NOMO-1 treated with DMSO at 0.1 percent for 48 hours (cell line): ENCODE results near the gene ABHD8.

Experiments used
- DNase-seq: peaks from one replicate; lab custom pipeline; 2025; ENCODE audit not compliant: unreplicated experiment; lab: John Stamatoyannopoulos, UW

Gene ABHD8

DNA sequence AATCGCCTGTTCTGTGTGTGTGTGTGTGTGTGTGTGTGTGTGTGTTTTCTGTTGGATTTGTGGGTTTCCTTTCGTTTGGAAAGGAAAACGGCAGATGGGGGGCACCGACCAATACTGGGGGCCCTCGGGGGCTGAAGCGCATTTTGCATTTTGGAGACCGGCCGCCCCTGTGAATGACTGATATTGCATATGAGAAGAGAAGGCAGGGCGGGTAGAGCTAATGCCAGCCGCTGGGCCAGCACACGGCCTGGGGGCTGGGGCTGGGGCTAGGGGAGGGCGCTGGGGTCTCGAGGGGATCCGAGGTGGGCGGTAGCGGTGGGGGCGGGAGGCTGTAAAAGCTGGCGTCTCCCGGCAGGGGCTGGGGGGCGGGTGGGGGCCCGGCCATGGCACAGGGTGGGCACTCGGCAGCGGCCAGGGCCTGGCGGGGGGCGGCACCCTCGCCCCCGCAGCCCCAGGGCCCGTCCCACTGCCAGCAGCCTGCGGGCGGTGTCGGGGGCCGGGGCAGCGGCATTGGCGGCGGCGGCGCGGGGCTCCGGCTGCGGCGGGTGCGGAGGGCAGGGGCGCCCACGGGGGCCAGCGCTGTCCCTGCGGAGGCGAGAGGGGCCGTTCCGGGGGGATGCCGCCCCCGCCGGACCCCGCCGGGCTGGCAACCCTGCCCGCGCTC lies 20.2 kb upstream of the ABHD8 start:
- no peak for DNase-seq

DNA sequence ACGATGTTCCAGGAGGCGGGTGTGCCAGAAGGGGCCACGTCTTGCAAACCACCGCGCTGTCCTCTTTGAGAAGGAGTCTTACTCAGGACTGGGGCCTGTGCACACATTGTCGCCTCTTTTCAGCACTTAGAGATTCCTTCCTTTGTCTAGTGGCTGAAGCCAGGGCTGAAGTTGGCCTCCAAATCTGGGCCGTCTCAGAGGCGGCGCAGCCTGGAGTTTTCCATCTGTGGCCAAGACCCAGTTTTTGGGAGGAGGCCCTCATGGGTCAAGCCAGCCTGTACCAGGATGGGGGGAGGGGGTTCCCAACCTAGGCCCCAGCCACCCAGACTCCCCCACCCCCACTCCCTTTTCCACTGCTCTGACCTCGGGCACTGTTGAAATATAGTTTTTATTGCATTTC lies 19.6 kb upstream of the ABHD8 start:
- DNase-seq, result no peak

DNA sequence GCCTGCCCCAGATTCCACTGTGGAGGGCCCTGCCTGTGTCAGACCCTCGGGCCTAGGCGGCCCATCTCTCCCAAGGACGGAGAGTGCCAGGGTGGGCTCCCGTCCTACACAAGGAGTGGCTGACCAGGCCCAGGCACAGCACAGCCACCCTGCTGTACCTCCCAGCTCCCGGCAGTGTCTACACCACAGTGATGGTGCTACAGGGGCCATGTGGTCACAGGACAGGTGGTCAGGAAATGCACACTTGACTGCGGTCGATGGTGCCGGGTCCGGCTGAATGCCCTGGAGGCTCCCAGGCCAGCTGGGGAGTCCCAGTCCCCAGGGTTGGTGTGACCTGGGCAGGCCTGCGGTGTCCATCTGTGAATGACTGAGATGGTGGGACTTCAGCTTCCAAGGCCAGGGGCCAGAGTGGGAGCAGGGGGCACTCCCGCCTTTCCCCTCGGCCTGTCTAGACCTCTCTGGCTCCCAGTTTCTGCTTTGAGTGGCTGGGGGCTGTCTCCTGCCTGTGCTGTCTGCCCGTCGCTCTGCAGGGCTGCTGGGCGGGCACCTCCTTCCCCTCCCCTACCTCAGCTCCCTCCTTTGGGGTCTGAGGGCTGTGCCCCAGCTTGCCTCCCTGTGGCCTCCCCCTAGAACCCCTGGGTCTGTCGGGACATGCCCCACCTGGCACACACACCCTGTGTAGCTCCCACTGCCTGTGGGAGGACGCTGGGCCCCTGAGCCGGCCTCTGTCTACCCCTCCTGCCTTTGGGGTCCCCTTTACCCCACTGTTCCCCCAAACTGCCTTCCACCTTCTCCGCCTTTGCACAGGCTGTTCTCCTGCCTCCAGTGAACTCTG lies 18.6 kb upstream of the ABHD8 start:
- DNase-seq, result no peak

DNA sequence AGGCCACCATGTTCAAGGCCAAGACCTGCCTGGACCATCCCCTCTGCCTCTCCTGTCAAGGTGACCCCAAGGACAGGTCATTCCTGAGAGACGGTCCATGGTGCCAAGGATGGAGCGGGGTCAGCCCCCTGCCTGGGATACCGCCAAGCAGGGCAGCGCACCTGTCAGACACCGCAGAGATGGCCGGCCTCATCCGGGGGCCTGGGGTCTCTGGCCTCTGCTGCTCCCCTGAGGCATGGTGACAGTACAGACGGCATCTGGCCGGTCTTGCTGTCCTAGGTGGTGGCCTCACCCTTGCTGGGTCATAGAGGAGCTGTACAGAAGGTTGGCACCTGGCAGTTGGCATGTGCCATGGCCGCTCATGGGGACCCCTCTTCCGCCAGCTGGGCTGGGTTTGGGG lies 17.2 kb upstream of the ABHD8 start:
- DNase-seq, result no peak

DNA sequence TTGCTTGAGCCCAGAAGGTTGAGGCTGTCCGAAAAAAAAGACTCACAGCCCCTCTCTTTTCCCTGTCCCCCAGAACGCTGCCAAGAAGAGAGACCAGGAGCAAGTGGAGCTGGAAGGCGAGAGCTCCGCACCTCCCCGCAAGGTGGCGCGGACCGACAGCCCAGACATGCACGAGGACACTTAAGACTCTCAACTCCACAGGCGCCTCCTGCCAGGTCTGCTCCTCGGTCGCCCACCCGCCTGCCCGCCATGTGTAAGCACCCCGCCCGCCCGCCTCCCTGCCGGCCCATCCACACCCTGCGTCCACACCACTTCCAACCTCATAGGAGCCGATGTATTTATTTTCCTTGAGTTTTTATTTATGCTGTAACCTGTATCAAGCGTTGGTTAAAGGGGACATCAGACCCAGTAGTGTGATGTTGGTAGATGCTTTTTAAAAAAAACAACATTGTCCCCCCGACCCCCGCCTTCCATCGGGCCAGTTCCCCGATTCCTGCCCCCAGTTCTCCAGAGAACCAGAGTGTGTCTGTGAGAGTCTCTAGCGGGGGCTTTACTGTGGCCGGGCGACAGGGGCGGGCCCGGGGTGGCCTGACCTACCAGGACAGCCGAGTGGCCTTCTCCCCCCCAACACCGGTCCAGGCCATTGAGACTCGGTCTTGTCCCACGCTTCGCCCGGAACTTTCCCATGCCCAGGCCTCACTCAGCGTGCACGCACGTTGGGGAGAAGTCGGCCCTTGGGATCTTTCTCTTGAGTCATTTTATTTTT lies 16.4 kb upstream of the ABHD8 start:
- no peak for DNase-seq

DNA sequence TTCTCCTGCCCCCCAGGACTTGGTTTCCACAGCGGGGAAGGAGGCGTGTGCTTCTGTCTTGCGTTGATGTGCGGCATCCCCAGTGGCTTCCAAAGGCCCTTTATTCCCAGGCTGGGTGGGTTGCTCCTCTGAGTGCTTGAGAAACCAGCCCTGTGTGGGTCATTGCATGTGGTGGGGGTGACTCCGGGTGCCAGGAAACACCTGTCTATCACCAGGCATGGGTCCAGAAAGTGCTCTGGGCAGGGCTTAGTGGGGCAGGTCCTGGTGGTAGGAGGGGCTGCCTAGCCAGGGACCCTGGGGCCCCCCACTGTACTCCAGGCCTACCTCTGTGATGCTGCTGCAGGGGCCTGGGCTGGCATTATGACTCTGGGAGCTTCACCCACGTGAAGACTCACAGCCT lies 15.7 kb upstream of the ABHD8 start:
- no peak for DNase-seq

DNA sequence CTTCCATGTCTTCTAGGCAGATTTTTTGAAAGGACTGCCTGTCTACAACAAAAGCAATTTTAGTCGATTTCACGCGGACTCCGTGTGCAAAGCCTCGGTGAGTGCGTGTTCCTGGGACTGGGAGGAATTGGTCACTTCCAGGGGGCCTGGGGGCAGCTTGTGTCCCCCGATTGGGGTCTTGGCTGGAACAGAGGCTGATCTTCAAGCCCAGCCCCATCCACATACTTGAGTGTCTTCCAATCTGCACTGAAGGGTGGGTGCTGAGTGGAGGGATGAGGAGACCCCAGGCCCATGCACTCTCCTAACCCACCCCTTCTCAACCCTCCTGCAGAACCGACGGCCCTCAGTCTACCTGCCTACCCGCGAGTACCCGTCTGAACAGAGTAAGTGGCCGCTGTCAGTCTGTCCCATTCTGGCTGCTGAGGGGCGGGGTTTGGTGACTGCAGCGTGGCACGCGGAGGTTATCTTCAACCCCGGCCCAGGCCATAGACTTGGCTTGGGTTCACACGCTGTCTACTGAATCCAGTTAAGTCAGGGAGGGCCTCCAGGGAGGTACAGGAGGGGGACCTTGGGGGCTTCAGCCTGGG lies 10.9 kb upstream of the ABHD8 start:
- DNase-seq, result no peak

DNA sequence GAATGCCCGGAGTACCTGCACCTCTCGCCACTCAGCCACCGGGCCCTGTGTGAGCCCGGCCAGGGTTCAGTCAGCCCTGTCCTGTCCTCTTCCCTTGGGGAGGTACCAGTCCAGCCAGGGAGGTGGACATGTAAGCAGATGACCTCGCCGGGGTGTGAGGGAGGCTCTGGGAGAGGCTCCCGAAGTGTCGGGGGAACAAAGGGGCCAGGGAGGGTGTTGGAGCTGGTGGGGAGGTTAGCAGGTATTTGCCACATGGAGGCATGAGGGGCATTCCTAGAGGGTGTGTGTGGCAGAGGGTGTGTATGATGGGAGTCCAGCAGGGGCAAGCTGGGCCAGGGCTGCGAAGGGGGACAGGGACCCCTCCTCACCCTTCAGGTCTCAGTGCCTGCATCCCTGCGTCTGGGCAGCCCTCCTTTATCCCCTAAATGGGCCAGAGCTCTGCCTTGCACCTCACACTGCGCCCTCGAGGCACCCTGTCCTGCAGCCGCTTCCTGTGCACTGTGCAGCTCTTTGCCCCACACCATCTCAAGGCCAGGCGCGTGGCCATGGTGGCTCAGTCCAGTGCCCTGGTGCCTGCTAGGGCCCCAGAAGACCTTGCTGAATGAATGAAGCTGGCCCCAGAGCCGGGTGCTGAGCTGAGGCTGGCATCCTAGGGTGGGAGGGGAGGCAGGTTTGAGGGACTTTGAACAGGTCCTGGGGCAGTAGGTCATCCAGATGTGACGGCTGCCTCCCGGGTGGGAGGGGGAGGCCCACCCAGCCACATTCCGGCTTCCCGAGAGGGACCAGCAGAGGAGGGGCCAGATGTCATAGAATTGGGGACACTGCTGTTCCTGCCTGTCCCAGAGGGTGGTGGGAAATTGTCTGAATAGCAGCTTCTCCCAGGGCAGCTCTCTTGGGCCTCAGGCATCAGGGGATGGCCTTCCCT lies 9.2 kb upstream of the ABHD8 start:
- no peak for DNase-seq

DNA sequence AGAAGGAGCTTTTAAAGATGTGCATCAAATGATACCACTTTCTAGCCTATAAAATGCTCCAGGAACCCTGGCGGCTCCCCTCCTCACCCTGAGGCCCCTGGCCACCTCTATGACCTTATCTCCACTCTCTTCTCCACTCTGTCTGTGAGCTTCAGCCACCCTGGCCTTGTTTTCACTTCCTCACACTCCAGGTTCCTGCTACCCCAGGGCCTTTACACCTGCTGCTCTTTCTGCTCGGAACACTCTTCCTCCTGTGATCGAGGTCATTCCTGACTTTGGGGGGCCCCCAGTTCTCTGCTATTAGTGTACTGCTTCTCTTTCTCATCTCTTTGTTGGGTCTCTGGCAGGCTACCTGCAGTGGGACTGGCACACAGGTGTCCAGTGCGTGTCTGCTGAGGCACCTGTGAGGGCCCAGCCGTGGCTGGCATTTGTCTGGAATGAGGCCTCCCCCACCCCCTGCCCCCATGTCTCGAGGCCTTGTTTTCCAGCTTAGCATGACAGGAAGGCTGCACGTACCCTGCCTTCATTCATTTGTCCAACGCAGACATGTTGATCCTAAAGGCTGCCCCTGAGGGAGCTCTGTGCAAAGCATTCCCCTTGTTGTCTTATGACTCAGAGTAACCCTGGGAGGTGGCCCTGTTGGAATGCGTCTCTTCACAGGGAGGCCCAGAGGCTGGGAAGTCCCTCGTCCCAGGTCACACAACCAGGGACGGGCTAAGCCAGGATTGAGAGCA lies 8.4 kb upstream of the ABHD8 start:
- no peak for DNase-seq

DNA sequence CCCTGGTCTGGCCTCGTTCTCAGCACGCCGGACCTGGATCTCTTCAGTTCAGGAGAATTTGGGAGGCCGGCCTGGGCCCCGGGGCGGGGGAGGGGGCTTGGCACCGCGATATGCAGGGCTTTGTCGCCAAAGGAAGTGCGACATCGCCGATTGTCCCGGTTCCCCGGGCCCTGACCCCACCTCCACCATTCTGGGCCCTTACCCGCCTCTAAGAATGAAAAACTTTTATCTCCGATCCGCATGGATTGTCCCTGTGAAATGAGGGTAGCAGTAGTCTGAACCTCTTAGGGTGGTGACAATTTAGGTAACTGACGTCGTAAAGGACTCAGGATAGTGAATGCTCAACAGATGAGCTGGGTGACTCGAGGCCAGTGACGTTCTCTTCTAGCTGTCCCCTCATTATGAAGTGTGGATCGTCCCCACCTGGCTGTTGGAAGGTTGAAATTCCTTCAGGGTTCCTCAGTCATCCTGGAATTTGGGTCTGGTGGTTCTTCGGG lies 6.8 kb upstream of the ABHD8 start:
- DNase-seq, result no peak

DNA sequence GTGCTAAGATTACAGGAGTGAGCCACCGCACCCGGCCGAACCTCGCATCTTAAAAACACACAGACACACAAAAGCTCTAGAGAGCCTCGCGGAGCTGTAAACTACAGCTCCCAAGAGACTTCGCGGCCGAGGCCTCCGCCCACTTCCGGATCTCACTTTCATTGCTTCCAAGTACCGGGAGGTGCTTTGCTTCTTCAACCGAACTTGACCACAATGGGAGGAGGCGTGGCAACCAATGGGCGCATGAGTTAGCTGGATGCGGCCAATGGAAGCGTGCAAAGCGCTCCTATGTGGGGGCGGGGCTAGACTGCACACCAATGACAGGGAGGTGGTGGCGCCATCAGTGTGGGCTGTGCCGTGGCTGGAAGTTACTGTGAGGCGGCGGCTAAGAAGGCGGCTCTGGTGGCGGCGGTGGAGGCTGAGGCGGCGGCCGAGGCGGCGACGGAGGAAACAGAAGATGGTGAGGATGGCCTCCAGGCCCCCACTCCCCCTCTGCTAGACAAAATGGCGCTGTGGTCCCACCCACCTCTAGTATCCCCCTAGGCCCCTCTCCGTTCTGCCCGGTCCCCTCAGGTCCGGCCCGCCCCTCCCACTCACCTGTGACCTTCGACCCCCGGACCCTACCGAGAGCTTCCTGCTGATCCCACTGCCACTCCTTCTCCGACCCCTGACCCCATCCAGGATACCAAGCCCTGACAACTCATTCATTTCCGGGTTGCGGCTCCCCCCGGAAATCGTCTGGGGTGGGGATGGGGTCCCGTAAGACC lies 6.2 kb upstream of the ABHD8 start, which contains the start of gene DDA1:
TSS of gene DDA1 (plus strand) at position 366 of the 767 bp plus-strand sequence. CDS start at position 458, 92 bp downstream.
- DNase-seq, result peak; percentile 100

DNA sequence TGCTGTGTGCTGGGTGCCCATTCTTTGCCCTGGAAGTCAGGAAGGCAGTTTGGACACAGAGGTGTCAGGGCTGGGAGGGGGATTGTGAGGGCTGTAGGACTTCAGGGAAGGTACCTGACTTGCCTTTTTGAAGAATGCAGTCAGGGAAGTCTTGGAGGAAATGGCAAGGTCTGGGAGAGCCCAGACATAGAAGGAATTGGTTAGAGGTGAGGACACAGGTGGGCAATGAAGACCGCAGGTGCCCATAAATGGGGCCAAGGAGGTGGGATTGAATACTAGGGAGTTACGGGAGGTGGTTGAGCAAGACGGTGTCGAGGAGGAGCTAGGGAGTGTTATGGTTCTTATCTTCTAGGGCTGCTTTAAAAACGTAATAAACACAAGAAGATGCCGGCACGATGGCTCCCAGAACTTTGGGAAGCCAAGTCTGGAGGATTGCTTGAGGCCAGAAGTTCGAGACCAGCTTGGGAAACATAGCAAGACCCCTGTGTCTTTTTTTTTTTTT lies 4.7 kb upstream of the ABHD8 start:
- DNase-seq, result no peak

DNA sequence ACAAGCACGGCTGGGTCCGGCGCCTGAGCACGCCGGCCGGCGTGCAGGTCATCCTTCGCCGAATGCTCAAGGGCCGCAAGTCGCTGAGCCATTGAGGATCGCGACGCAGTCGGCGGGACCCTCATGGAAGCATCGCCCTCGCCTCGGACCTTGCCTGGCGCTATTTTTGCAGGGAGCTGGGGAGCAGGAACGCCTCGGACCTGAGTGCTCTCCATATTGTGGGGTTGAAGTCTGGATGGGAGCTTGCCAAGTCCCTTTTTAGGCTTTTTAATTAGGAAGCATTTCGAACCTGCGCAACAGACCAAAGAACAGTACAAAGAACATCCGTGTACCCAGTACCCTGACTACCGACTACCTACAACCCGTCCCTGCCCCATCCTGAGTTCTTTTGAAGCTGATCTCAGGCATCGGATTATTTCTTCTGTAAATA lies 3.1 kb upstream of the ABHD8 start:
- no peak for DNase-seq

DNA sequence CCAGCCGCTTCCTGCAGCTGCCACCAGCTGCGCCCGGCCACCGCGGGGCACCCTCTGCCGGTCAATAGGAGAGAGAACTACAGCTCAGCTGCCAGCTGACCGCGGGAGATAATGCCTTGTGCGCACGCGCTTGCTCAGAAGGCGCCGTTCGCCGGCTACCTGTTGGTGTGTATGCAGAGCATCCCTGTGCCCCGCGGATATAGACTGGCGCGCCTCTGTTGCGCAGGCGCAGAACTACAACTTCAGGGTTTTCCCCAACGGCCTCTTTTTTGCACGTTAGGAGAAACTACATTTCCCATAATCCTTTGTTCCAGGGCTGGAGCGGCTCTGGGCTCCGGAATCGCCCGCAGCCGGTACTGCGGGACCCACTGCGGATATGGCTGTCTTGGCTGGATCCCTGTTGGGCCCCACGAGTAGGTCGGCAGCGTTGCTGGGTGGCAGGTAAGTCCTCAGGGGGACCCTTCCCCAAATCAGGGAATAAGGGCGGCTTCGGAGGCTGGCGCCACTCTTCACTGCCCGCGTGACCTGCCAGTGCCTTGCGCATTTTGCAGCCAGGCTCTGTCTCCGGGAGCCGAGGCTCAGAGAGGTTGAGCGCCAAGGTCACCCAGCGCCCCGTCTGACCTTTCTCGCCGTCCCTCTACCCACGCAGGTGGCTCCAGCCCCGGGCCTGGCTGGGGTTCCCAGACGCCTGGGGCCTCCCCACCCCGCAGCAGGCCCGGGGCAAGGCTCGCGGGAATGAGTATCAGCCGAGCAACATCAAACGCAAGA lies 2.5 kb upstream of the ABHD8 start, which contains the start of gene MRPL34:
TSS of gene MRPL34 (plus strand) at position 356 of the 768 bp plus-strand sequence. CDS start at position 377, 21 bp downstream.
- DNase-seq, result peak; percentile 100

DNA sequence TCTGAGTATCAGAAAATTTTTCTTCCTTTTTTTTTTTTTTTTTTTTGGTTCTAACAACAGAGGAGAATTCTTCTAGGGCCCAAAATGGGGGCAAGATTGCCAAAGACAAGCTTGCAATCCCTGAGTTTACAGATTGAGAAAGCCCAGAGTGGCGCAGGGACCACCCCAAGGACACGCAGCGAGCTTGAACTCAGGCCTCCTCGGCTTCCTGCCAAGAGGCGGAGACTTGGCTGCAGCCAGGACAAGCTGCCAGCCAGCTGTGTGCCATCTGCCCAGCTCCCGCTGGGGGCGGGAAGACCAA lies 1.9 kb upstream of the ABHD8 start:
- no peak for DNase-seq

DNA sequence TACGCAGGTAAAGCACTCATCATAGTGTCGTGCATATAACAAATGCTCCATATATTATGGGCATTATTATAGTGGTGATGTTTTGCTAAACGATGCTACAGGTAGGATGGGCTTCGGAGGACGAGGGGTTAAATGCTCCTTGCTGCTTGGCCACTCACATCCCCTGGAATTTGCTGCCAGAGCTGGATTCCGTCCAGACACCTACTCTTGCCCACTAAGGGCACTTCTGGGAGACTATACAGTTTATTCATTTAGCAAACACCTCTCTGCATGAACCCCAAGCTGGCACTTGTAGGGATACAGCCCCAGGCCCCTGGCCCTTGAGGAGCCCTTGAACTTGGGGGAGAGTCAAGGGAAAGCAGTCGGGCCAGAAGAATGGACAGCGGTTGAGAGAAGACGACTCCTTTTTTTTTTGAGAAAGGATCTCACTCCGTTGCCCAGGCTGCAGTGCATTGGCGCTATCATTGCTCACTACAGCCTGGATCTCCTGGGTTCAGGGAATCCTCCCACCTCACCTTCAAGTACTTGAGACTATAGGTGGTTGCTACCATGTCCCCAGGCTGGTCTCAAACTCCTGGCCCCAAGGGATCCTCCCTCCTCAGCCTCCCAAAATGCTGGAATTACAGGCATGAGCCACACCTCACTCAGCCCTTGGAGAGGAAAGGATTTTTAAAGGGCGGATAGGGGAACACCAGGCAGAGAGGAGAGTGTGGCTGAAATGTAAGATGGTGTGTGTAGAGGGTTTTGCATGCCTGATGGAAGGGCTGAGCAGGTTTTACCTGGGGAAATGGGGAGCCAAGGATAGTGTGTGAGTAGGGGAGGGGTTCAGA lies 1.4 kb upstream of the ABHD8 start:
- no peak for DNase-seq

DNA sequence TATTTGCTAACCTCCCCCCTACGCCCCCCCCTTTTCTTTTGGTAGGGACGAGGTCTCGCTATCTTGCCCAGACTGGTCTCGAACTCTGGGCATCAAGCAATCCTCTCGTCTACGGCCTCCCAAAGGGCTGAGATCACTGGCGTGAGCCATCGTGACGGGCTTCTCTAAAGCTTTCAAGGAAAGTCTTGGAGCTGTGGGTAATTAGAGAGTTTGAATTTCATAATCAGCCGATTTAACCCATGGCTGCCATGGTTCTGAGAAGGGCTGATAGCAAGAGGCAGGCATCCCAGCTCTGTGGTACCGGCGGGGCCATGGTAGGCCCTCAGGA lies 679 bp upstream of the ABHD8 start:
- no peak for DNase-seq
